ENCODE data around the gene SORCS2.

SORCS2 gene

GRCh38 chr4:7388627-7389026 lies 196.3 kb downstream of the SORCS2 start:
- TF ChIP-seq, protein P1, sequence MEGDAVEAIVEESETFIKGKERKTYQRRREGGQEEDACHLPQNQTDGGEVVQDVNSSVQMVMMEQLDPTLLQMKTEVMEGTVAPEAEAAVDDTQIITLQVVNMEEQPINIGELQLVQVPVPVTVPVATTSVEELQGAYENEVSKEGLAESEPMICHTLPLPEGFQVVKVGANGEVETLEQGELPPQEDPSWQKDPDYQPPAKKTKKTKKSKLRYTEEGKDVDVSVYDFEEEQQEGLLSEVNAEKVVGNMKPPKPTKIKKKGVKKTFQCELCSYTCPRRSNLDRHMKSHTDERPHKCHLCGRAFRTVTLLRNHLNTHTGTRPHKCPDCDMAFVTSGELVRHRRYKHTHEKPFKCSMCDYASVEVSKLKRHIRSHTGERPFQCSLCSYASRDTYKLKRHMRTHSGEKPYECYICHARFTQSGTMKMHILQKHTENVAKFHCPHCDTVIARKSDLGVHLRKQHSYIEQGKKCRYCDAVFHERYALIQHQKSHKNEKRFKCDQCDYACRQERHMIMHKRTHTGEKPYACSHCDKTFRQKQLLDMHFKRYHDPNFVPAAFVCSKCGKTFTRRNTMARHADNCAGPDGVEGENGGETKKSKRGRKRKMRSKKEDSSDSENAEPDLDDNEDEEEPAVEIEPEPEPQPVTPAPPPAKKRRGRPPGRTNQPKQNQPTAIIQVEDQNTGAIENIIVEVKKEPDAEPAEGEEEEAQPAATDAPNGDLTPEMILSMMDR (IDR thresholded peaks at IDR 0.05): no peak
- Histone ChIP-seq H3K4me3 (no peak overlapping the region), H3K27ac (no peak overlapping the region)
- peak; percentile 14 for DNase-seq (ENCODE audit: low spot score)

- TF ChIP-seq, protein P1 (IDR thresholded peaks at IDR 0.05): no peak
- Histone ChIP-seq H3K27ac (no peak overlapping the region), H3K4me3 (no peak overlapping the region)
- DNase-seq (ENCODE audit: low spot score): peak; percentile 54
Measured at GRCh38 chr4:7389101-7389701, 196.9 kb downstream of the SORCS2 start.

- H3K4me3 ChIP-seq: no peak overlapping the region
- peak; percentile 54 for DNase-seq (ENCODE audit: low spot score)
- TF ChIP-seq, protein P1 (IDR thresholded peaks at IDR 0.05): no peak
- no peak overlapping the region for H3K27ac ChIP-seq
Measured at GRCh38 chr4:7389719-7390118, 197.4 kb downstream of the SORCS2 start.

GRCh38 chr4:7390336-7390735 lies 198.0 kb downstream of the SORCS2 start:
- no peak overlapping the region for H3K4me3 ChIP-seq
- no peak overlapping the region for H3K27ac ChIP-seq
- DNase-seq (ENCODE audit: low spot score): peak; percentile 35

GRCh38 chr4:7390906-7391636 lies 198.7 kb downstream of the SORCS2 start:
- TF ChIP-seq, protein P1 (IDR thresholded peaks at IDR 0.05): no peak
- DNase-seq (ENCODE audit: low spot score): peak; percentile 58

More at GRCh38 chr4:7390336-7390735, 198.0 kb downstream of the SORCS2 start:
- TF ChIP-seq, protein P1 (IDR thresholded peaks at IDR 0.05): no peak

GRCh38 chr4:7391637-7392437 lies 199.5 kb downstream of the SORCS2 start:
- Histone ChIP-seq H3K4me3 (no peak overlapping the region), H3K27ac (no peak overlapping the region)
- DNase-seq (ENCODE audit: low spot score): peak; percentile 50
- TF ChIP-seq, protein P1 (IDR thresholded peaks at IDR 0.05): no peak

More at GRCh38 chr4:7390906-7391636, 198.7 kb downstream of the SORCS2 start:
- Histone ChIP-seq H3K27ac (no peak overlapping the region), H3K4me3 (no peak overlapping the region)
